NCI-H1105 treated with DMSO at 0.1 percent for 48 hours (cell line): ENCODE results near the gene THSD4.
A peak's percentile ranks its signal among the peaks of the same experiment; 100 is the strongest.
"Not testable (repeated sequence)": the region's sequence is repeated elsewhere in the genome, so short reads cannot be mapped to it uniquely, and the experiment has no call there.

Source experiments
- DNase-seq: peaks from one replicate; lab custom pipeline; 2025; lab: John Stamatoyannopoulos, UW

Gene THSD4

DNA sequence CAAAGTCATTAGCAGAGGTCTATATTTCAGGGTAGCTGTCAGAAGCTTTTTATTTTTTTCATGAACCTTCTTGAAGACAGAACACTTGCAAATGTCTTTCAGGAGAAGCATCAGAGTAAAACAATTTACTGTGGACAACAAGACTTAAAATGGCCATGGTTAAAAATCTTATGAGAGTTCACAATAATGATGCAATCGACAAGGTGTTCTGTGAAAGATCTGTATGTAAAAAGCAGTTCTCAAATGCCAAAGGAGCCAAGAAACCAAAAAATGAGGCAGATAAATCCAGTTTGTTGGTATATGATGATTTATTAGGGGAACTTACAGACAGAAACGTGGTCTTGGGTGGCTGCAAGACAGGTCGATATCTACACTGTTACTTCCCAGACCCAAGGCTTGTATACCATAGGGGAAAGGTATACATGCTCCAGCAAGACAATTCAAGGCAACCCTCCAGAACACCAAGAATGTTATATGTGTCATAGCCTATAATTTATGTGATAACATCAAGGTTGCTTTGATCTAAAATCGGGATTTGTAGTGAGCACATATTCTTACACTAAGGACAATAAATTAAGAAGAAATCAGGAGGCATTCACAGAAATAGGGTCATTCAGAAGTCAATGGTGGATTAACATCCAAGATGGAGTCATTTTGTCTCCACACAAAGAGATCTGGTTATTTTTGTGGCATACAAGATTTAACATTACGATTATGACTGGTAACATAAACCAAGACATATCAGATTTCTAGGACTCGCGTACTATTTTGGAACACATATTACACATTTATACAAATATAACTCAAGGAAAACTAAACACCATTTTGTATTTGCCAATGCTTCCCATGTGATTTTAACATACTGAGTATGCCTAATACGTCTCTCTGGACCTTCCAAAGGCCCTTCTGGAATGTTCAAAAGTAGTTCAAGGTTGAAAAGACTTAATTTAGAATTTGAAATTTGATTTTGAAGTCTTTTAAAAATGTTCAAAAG is 316.4 kb downstream of the THSD4 start:
- DNase-seq, result no peak

DNA sequence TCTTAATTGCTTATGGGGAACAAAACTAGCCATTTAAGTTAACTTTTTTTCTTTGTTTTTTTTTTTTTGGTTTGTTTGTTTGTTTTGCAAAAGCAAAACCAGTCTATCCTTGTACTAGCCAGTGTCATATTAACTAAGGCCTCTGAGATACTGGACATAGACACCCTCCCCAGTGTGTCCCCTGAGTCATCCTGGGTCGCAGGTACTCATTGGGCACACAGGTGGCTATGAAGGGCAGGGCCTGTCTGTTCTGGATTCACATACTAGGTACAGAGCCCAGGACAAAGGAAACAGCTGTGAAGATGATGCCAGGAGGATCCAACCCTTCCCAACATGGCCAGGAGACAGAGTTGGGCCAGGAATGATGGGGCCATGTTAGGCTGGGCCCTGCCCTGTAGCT is 318.1 kb downstream of the THSD4 start:
- no peak for DNase-seq

DNA sequence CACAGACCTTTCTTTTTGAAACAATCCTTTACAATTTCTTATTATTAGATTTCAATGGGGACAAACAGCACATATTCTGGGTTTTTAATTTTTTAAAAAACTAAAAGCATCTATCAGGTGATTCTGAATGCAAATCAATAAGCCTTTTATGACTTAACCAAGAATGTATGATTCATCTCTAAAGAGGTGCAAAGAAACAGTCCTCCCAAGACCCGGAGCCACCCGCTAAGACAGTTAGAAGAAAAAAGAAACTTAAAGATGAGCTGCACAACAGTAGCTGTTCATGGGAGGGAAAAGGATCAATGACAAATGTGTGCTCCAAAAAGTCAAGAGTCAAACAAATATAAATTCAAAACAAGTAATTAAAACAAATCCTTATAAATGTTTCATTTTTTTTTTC is 319.5 kb downstream of the THSD4 start:
- no peak for DNase-seq

DNA sequence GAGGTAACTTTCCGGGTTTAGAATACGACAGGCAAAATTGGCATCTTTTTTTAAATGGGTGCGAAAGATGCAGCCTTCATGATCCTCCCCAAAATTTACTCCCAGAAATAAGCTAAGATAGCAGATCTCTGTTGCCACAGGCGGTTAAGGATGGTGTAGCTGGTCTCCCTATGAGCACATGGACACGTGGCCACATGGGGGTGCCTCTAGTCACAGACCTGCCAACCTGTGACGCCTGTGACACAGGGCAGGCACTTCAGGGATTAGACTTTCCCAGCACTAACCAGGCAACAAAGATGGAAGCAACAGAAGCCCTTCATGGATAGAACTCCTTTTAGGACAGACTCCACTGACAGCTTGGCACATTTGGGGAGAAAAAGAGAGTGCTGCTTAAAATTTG is 320.3 kb downstream of the THSD4 start:
- DNase-seq, result no peak

DNA sequence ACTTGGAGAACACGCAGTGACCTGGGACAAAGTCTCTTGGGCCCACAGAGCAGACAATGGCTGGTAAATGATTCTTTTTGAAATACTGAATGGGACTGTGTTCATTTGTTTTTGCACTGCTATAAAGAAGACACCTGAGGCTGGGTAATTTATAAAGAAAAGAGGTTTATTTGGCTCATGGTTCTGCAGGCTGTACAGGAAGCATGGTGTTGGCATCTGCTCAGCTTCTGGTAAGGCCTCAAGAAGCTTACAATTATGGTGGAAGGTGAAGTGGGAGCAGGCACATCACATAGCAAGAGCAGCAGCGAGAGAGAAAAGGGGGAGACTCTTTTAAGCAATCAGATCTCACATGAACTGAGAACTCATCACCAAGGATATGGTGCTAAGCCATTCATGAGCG is 321.6 kb downstream of the THSD4 start:
- DNase-seq, result no peak

DNA sequence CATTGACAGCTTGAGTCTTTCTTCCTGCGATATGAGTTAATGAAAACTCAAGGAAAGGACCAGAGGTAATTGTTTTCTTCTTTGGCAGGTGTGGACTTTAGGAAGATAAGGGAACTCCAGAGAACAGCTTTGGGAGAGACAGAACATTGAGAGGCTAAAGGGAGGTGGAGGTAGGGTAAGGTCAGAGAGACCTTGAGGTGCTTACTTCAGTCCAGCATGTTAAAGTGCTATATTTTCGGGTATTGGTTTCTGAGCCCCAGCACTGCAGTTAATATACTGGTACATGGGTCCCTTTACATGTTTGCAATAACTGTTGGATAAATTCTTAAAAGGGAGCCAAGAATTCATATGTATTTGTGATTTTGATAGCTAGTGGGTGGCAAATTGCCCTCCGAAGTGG is 322.1 kb downstream of the THSD4 start:
- DNase-seq, result no peak

DNA sequence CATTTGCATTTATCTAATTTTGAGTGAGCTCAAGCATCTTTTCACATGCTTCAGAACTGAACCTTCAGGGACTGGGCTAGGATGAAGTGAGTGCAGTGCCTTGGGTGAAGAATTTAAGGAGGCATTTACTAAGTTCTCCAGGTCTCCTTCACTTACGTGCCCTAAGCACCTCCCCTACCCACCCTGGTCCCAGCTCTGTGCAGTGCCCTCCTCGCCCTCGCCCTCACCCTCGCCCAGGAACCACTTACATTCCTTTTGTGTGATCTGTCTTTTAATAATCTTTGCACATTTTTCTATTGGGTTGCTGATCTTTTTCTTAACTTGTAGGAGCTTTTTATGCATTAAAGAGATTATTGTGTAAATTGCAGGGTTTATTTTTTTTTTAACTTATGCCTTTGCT is 322.6 kb downstream of the THSD4 start:
- no peak for DNase-seq

DNA sequence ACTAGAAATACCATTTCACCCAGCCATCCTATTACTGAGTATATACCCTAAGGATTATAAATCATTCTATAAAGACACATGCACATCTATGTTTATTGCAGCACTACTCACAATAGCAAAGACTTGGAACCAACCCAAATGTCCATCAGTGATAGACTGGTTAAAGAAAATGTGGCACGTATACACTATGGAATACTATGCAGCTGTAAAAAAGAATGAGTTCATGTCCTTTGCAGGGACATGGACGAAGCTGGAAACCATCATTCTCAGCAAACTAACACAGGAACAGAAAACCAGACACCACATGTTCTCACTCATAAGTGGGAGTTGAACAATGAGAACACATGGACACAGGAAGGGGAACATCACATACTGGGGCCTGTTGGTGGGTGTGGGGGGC is 324.2 kb downstream of the THSD4 start:
- not testable (repeated sequence) for DNase-seq

DNA sequence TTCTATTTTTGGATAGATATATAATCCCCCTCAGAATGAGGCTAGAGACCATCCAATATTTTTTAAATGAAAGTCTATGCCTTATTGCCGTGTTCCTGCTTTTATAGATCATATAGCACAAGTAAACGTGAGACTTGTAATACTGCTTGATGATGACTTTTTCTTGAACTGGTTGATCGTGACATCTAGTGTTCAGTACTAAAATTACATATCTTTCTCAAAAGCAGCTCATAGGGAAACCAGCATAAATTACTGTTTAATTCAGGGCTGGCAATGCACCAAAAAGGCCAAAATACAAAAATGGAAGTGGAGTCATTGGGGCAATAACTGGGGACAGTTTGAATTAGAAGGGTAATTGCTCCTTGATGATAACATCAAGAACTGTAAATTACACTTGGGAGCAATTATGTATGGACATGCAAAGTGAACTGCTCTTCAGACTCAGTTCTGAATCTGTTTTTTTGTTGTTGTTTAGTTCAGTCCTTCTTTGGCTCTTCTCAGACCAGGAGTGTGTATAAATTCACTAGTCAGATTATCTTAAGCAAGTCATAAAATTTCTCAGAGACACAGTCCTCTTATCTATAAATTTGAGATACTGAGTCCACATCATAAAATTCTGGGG is 325.3 kb downstream of the THSD4 start:
- peak; percentile 92 for DNase-seq

DNA sequence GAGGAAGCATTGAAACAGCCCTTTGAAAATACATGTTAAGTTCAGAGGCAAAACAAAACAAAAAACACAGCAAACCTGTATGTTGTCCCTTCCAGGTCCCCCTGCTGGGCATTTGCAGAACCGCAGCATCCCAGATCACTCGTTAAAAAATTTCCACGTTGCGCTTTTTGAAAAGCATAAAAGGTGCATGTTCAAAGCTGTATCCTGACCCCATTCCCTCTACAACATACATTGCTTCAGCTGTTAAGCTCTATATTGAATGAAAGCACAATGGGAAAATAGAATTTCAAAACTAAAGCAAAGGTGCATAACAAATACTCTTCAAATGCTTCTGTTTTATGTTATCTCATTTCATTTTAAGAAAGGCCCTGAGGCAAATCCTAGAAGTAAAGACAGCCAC is 328.3 kb downstream of the THSD4 start:
- peak; percentile 52 for DNase-seq

DNA sequence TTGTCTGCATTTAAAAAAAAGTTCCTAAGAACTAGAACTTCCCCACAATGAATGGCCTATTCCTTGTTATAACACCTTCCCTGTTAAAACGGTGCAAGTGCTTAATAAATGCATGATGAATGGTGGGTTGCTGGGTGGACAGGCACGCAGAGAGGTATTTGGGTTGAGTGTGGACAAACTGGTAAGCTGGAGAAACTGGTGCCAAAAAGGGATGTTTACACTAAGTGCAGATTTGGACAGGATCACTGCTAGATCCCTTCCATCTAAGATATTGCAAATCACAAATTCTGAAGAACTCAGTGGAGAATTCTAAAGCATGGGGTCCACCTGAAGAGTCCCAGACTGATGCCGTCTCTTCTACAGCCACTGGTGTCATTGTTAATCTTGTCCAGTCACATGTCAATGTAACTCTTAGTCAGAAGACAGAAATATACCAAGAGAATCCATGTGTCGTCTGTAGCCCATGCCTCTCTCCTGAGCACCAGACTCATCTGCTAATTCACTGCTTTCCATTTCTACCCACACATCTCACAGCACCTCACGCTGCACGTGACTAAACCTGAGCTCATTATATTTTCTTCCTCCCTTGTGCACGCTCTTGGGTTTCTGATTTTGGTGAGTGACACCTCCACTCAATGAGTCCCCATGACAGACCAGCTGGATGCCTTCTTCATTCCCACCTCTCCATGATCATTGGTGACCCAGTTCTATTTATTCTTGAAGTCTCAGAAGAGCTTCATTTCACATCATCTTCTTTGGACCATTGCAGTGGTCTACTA is 328.9 kb downstream of the THSD4 start:
- DNase-seq, result no peak

DNA sequence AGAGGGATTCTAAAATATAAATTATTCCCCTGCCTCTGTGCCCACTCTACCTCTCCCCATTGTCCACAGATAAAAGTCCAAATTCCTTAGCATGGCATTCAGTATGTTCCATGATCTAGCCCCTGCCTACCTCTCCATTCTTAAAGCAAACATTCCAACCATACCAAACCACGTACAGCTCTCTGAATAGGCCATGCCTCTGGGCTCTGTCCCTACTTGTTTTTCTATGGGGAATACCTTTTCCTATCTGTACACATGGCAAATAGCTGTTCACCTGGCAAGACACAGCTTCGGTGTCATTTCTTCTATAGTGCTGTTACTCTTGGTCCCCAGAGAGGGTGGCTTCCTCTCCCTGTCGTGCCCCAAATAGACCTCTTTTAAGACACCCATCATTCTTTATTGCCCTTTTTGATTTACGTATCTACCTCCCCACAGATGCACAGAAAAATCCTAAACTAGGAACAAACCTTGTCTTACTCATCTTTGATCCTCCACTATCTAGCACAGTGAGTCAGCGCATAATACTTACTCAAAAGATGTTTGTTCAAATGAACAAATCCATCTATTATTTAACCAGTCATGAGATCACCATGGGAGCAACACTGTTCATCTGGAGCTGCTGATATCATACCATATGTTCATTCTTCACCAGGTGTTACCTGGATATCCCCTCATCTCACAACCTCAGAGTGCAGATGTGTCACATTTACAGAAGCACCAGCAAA is 329.8 kb downstream of the THSD4 start:
- no peak for DNase-seq

DNA sequence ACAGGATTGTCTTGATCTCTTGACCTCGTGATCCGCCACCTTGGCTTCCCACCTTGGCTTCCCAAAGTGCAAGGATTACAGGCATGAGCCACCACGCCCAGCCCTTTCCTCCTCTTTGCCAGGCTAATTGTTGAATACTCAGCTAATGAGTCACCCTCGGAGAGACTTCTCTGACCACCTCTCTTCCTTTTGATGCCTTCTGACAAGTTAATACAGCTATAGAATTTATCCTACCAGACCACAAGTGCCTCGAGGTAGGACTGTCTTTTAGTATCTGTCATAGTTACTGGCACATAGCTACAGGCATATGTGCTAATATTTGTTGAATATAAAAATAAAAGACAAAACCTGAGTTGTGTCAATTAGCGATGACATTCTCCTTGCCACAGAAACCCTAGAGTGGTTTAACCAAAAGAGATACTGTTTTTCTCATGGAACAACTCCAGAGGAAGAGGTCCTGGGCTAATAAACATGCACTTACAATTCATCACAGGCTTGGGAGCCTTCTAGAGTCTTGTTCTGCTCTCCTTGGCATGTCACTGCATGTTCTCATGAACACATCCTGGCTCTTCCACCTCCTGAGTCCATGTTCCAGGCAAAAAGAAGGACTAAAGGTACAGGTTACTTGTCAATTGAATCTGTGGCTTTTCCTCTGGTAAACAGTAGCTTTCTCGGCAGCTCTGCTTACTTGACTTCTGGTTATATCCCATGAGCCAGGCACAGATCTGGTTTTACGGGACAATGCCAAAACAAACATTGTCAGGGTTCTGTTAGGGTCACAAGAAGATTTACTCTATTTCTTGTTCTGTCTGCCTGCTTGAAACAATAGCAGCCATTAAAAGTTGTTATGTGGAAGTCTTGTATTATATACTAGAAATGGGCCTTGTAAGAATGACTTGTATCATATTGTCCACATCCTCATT is 332.3 kb downstream of the THSD4 start:
- DNase-seq, result no peak

DNA sequence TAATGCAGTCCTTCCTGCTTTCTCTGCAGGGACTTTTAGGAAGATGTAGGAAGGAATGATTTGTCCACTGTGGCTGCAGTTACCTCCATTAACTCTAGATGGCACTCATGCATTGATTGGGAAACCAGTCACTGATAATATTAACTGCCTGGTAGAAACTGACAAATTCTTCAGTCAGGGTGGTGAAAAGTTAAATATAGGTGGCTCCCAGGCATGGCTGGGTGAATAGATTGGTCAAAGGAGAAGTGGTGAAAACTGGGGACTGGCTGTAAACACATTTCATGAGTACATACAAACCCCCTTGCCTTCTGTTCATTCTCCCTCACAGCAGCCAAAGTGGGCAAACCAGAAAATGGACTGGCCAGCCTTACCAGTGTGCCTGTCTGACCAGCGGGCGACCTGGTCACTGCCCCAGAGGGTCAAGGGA is 333.4 kb downstream of the THSD4 start:
- DNase-seq, result peak; percentile 70

DNA sequence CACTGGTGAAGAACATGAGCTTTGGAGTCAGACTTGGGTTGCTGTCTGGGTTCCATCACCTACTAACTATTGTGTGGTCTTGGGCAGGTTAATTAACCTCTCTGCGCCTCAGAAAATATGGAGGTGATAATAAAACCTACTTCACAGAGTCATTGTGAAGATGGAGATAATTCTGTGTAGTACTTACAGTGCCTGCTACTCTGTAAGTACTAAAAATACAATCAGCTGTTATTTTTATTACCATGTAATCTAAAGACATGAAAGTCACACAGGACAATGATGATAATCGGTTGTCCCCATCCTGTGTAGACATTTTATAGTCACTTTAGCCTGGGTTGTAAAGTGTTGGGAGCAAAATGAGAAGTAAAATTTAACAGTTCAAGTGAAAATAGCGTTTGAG is 334.1 kb downstream of the THSD4 start:
- no peak for DNase-seq

DNA sequence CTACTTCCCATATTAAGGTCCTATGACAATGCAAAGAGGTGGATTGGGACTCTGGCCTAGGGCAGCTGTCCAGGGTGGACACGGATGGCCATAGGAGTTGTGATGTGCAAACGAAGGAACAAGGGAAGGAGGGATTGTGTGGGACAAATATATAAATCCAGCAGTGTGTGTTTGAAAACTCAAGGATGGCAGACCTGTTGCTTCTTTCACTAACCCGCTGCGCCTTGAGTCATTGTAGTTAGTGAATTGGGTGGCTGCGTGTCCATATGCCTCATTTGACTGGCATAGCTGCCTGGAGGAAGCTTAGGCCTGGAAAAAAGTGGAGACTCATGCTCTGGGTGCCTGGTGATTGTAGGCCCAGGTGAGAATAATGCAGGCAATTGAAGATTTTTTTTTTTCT is 334.7 kb downstream of the THSD4 start:
- DNase-seq, result no peak

DNA sequence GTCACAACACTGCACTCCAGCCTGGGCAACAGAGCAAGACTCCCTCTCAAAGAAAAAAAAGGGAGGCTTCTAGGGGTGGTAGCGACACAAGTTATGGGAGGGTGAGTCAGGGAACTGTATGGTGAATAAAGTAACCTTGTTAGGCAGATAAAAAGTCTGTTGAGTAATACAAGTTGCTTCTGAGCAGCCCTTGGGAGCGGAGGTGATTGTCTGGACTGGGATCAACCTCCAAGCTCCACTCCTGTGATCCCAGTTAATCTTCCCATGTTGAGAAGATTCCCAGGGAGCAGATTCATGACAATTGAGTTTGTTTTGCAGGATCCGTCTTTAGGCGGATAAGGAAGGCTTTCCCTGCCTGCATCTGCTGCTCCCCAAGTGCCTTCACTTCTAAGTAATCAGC is 335.9 kb downstream of the THSD4 start:
- no peak for DNase-seq

DNA sequence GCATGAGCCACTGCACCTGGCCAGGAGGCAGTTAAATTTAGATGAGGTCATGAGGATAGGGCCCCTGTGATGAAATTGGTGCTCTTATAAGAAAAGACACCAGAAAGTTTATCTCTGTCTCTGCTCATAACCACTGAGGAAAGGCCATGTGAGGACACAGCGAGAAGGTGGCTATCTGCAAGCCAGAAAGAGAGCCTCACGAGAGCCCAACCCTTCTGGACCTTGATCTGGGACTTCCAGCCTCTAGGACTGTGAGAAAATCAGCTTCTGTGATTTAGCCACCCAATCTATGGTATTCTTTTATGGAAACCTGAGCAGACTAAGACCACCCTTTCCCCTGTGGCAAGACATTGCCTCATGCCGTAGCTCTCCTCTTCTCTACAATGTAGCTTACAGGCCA is 337.6 kb downstream of the THSD4 start:
- DNase-seq, result no peak

DNA sequence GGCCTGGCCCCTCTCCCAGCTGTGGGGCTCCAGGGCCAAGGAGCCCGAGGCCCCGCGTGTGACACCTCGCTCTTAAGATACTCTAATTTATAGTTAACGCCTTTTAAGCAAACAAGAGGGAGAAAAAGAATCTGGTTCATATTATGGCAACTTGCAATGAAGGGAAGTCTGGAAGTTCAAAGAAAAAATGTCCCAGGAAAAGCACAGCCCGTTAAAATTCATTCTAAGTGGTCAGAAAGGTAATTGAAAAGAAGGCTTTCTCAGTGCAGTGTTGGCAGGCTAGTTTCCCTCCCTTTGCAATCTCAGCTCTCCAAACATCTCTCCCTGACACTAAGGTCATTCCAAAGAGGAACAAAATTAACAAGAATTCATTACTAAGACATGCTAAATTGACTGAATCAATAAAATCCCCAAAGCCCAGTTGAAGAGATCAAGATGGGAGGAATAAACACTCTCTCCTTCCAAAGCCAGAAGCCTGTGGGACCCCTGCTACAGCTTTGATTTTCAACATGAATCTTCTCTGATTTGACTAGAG is 339.3 kb downstream of the THSD4 start:
- no peak for DNase-seq

DNA sequence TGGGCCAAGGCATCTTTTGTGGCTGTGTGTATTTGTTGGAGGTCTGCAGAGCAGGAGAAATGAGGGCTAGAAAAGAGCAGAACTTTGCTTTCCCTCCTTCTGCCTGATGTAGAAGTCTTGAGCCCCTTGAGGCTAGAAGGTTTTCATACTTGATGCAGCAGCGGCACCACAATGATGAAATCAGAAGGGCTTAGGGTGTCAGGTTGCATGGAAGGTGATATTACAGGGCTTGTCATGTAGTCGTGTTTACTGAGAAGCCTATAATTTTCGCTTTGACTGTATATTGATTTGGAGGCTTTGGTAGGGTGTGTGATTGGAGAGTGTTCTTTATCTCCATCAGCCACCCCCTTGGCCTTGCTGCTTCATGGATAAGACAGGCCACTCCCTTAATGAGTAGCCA is 339.8 kb downstream of the THSD4 start:
- peak; percentile 63 for DNase-seq

DNA sequence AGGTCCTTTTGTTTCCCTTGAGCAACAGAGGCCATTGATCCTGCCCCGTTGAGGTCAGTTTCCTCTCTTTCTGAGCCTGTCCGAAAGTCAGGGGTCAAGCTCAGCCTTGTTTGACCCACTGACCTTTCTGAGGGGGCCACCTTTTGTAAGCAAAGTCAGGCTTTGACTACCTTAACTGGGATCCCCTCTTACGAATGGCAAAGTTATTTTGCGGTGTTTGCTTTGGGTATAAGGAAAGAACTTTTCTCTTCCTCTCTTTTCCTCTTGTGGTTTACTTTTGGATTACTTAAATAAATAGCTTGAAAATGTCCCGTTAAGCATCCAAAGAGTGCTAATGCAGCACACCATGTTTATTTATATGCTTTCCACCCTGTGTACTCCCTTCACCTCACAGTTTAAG is 340.6 kb downstream of the THSD4 start:
- DNase-seq, result no peak
